Measurements from ENCODE around the gene ASF1A.

DNA sequence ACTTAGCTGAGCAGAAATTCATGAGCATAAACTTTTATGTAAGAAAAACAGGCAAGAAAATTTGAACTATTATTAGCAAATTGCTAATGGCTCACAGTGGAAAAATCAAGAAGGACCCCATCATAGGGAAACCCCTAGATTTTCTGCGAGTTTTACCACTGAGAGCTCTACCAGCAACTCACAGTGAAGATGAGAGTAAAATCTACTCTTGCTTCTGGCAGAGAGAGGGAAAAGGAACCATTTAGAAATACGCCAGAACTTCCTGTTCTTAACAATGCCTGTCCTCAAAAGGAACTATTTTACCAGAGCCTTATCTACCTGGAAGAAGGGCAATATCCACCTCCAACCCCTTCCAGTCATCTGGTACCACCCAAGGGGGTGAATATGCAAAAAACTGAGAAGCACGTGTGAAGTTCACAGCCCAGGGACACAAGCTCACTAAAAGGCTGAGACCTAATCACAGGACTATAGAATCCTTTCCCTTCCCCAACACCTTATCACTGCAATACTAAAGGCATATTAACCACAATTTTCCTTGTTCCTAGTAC lies 34.4 kb upstream of the ASF1A start:
- TF ChIP-seq POLR2A (IDR thresholded peaks at IDR 0.05) = no peak
- TF ChIP-seq, protein P1, sequence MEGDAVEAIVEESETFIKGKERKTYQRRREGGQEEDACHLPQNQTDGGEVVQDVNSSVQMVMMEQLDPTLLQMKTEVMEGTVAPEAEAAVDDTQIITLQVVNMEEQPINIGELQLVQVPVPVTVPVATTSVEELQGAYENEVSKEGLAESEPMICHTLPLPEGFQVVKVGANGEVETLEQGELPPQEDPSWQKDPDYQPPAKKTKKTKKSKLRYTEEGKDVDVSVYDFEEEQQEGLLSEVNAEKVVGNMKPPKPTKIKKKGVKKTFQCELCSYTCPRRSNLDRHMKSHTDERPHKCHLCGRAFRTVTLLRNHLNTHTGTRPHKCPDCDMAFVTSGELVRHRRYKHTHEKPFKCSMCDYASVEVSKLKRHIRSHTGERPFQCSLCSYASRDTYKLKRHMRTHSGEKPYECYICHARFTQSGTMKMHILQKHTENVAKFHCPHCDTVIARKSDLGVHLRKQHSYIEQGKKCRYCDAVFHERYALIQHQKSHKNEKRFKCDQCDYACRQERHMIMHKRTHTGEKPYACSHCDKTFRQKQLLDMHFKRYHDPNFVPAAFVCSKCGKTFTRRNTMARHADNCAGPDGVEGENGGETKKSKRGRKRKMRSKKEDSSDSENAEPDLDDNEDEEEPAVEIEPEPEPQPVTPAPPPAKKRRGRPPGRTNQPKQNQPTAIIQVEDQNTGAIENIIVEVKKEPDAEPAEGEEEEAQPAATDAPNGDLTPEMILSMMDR (IDR thresholded peaks at IDR 0.05) = no peak

All from body of pancreas (tissue), 4 donors.